Measurements from ENCODE around the gene FAM78B.

- TF ChIP-seq, protein P1, sequence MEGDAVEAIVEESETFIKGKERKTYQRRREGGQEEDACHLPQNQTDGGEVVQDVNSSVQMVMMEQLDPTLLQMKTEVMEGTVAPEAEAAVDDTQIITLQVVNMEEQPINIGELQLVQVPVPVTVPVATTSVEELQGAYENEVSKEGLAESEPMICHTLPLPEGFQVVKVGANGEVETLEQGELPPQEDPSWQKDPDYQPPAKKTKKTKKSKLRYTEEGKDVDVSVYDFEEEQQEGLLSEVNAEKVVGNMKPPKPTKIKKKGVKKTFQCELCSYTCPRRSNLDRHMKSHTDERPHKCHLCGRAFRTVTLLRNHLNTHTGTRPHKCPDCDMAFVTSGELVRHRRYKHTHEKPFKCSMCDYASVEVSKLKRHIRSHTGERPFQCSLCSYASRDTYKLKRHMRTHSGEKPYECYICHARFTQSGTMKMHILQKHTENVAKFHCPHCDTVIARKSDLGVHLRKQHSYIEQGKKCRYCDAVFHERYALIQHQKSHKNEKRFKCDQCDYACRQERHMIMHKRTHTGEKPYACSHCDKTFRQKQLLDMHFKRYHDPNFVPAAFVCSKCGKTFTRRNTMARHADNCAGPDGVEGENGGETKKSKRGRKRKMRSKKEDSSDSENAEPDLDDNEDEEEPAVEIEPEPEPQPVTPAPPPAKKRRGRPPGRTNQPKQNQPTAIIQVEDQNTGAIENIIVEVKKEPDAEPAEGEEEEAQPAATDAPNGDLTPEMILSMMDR (IDR thresholded peaks at IDR 0.05; ENCODE audit: extremely low read depth in 1 of 2, insufficient read depth in 1 of 2, low read depth in 1 of 2, low read length in 2 of 2), result no peak
- TF ChIP-seq POLR2AphosphoS5 (IDR thresholded peaks at IDR 0.05; ENCODE audit: insufficient read depth, low read depth, low read length), result no peak
- TF ChIP-seq, protein P2, sequence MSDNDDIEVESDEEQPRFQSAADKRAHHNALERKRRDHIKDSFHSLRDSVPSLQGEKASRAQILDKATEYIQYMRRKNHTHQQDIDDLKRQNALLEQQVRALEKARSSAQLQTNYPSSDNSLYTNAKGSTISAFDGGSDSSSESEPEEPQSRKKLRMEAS (IDR thresholded peaks at IDR 0.05; ENCODE audit: insufficient read depth, insufficient read length), result no peak
These were observed 7.3 kb upstream of the FAM78B start for GRCh38 chr1:166174108-166174507.
